H54 (cell line): Measurements from ENCODE around the gene KRT6A.

Experiments
- DNase-seq: peaks from one replicate; pipeline ENCODE4 v3.0.0; 2011; ENCODE audit warnings: low spot score, mixed read lengths; ENCODE audit not compliant: insufficient read length
- FAIRE-seq: peaks from 3 replicates; lab custom pipeline; 2011; peaks lifted over from hg19 to GRCh38; lab: Jason Lieb, UNC
- POLR2A ChIP-seq: IDR thresholded peaks from 2 replicates; pipeline ENCODE4 v1.6.1; 2011; ENCODE audit warnings: low read depth, mild to moderate bottlenecking, low read length

Gene KRT6A

GRCh38 chr12:52446367-52447045 lies 46.6 kb downstream of the KRT6A start:
- DNase-seq, result no peak
- FAIRE-seq, result no peak
- no peak for TF ChIP-seq POLR2A

- DNase-seq (no peak), FAIRE-seq (no peak)
- TF ChIP-seq POLR2A, result no peak
Observed at GRCh38 chr12:52445876-52446275, 47.2 kb downstream of the KRT6A start.

GRCh38 chr12:52444647-52445595 lies 48.1 kb downstream of the KRT6A start:
- FAIRE-seq, result no peak
- no peak for DNase-seq
- no peak for TF ChIP-seq POLR2A

- DNase-seq (no peak), FAIRE-seq (no peak)
- no peak for TF ChIP-seq POLR2A
Observed at GRCh38 chr12:52443966-52444365, 49.1 kb downstream of the KRT6A start.

- peak; percentile 71 for DNase-seq
- no peak for TF ChIP-seq POLR2A
- FAIRE-seq, result no peak
Observed at GRCh38 chr12:52442600-52443061, 50.4 kb downstream of the KRT6A start.

- TF ChIP-seq POLR2A, result no peak
- DNase-seq (no peak), FAIRE-seq (no peak)
Observed at GRCh38 chr12:52441320-52441911, 51.6 kb downstream of the KRT6A start.

- no peak for TF ChIP-seq POLR2A
- no peak for DNase-seq
- FAIRE-seq, result no peak
Observed at GRCh38 chr12:52440821-52441319, 52.2 kb downstream of the KRT6A start.

GRCh38 chr12:52439845-52440244 lies 53.2 kb downstream of the KRT6A start:
- no peak for DNase-seq
- no peak for TF ChIP-seq POLR2A
- no peak for FAIRE-seq

- DNase-seq, result no peak
- no peak for TF ChIP-seq POLR2A
- FAIRE-seq, result no peak
Observed at GRCh38 chr12:52439420-52439819, 53.6 kb downstream of the KRT6A start.

GRCh38 chr12:52438305-52439301 lies 54.5 kb downstream of the KRT6A start:
- no peak for FAIRE-seq
- no peak for DNase-seq
- no peak for TF ChIP-seq POLR2A

- TF ChIP-seq POLR2A, result no peak
- FAIRE-seq, result no peak
- DNase-seq, result no peak
Observed at GRCh38 chr12:52437508-52437907, 55.5 kb downstream of the KRT6A start.
